ENCODE results near the gene HTRA1.

- TF ChIP-seq POLR2A (IDR thresholded peaks at IDR 0.05) = no peak
- no peak for TF ChIP-seq CTCF (IDR thresholded peaks at IDR 0.05)
These were observed 12.8 kb upstream of the HTRA1 start for GRCh38 chr10:122448600-122448999.
